ENCODE results near the gene CSKMT.

DNA sequence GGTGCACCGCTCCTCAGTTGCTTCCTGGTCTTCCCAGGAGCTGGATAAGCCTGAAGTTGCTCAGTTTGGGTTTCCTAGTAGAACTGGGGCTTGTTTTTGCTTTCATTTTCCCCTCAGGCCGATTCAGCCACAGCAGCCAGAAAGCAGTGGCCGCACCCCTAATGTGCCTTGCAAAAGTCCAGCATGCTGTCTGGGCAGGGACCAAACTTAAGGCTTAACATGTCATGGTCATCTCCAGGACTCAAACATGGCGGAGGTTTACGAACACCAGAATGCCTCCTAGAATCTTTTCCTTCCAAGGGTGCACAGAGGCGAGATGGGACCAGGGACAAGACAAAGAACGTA lies 44.9 kb downstream of the CSKMT start:
- TF ChIP-seq, protein P1, sequence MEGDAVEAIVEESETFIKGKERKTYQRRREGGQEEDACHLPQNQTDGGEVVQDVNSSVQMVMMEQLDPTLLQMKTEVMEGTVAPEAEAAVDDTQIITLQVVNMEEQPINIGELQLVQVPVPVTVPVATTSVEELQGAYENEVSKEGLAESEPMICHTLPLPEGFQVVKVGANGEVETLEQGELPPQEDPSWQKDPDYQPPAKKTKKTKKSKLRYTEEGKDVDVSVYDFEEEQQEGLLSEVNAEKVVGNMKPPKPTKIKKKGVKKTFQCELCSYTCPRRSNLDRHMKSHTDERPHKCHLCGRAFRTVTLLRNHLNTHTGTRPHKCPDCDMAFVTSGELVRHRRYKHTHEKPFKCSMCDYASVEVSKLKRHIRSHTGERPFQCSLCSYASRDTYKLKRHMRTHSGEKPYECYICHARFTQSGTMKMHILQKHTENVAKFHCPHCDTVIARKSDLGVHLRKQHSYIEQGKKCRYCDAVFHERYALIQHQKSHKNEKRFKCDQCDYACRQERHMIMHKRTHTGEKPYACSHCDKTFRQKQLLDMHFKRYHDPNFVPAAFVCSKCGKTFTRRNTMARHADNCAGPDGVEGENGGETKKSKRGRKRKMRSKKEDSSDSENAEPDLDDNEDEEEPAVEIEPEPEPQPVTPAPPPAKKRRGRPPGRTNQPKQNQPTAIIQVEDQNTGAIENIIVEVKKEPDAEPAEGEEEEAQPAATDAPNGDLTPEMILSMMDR (IDR thresholded peaks at IDR 0.05) = no peak
- no peak for TF ChIP-seq EZH2 (IDR thresholded peaks at IDR 0.05; ENCODE audit: borderline replicate concordance, insufficient read depth, low read depth, low read length, poor library complexity, severe bottlenecking)
